ENCODE results near the gene BANP. TPM values are rescaled to one million over a fixed set of nuclear protein-coding genes. Genes with fewer than 3 reads are reported as not detected.
"Not testable (repeated sequence)": the region's sequence is repeated elsewhere in the genome, so short reads cannot be mapped to it uniquely, and the experiment has no call there.

The BANP gene
- total and polyA plus RNA-seq, 3 donors from 2014 or later: 25.3 to 60.2 (median 55.9) TPM

DNA sequence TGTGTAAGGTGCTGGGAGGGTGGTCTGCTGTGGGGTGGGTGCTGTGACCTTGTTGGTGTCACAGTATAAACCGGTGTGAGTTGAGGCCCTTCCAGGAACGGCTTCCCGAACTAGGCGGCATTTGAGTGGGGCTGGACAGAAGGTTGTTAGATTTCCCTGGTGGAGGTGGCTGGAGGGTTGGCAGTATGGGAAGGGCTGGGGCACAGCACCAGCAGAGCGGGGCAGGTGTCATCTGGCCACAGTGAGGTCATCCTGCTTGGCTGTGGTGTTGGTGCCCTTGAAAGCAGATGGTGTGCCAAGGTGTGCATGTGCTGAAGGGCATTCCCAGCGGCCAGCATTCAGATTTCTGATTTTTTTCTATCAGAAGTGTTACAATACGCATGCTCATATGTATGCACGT is 28.1 kb downstream of the BANP start:
- H3K27me3 ChIP-seq: no peaks in the 10 kb centered on the region
- H3K27ac ChIP-seq: no peak overlapping the region
- WGBS, 2 donors: 90 to 92% methylated on average over 4 to 7 of the region's 8 CpGs
- TF ChIP-seq, protein P1, sequence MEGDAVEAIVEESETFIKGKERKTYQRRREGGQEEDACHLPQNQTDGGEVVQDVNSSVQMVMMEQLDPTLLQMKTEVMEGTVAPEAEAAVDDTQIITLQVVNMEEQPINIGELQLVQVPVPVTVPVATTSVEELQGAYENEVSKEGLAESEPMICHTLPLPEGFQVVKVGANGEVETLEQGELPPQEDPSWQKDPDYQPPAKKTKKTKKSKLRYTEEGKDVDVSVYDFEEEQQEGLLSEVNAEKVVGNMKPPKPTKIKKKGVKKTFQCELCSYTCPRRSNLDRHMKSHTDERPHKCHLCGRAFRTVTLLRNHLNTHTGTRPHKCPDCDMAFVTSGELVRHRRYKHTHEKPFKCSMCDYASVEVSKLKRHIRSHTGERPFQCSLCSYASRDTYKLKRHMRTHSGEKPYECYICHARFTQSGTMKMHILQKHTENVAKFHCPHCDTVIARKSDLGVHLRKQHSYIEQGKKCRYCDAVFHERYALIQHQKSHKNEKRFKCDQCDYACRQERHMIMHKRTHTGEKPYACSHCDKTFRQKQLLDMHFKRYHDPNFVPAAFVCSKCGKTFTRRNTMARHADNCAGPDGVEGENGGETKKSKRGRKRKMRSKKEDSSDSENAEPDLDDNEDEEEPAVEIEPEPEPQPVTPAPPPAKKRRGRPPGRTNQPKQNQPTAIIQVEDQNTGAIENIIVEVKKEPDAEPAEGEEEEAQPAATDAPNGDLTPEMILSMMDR (IDR thresholded peaks at IDR 0.05): no peak
- no peak for TF ChIP-seq POLR2A (IDR thresholded peaks at IDR 0.05)
- no peaks in the 10 kb centered on the region for H3K9me3 ChIP-seq
- H3K4me1 ChIP-seq: no peaks in the 10 kb centered on the region
- no peak overlapping the region for H3K4me3 ChIP-seq
- no peaks in the 10 kb centered on the region for H3K36me3 ChIP-seq (ENCODE audit: low read depth, missing control alignments)
- DNase-seq: no peak
- intact Hi-C loops (cut with DNase I; ENCODE audit: low total_unique reads): no loop called here

DNA sequence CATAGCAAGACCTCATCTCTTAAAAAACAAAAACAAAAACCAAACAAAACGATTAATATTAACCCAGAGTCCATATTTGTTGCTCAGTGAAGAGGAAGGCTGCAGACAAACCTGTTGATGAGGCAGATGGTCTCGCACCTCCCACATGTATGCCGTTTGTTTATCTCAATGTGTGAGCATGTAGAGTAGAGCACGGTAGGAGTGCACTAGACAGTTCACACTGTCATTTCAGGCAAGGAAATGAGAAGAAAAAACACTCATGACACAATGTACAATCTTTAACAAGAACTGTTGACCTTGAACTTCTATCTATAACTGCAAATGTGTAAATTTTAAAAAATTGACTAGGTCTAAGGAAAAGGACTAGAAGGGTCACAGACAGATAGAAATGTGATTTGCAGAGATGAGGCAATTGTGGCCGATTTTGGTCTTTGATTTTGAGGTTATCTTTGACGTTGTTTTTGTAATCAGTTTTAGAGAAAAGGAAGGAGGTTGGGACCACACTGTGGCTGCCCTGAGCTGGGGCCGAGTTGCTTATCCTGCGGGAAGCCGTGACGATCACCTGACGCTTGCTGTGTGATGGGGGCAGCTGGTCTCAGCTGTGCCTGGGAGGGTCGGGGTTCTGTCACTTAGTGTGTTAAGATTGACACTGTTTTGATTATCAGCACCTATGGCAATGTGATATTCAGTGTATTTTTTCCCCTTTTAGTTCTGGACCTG is 28.8 kb downstream of the BANP start:
- H3K4me1 ChIP-seq; H3K36me3 ChIP-seq (ENCODE audit: low read depth, missing control alignments); H3K27me3 ChIP-seq; intact Hi-C loops (cut with DNase I; ENCODE audit: low total_unique reads); DNase-seq; H3K4me3 ChIP-seq; H3K27ac ChIP-seq; H3K9me3 ChIP-seq: not testable (repeated sequence)
- WGBS, 2 donors: 69 to 83% methylated on average over 12 of the region's 12 CpGs

DNA sequence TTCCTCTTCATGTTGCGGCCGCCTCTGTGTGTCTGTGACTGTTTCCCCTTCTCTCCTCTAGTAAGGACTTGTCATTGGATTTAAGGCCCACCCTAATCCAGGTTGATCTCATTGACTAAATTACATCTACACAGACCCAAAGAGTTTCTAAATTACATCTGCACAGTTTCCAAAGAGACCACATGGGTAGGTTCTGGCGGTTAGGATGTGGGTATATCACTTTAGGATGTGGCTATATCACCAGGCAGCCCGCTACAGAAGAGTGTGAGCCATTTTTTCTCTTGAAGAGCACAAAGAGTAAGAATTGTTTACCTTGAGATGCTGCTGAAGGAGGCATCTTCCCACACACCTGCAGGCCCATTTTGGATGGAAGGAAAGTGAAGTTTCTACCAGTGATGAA is 30.1 kb downstream of the BANP start:
- H3K36me3 ChIP-seq (ENCODE audit: low read depth, missing control alignments); H3K4me1 ChIP-seq; DNase-seq; H3K27me3 ChIP-seq; H3K9me3 ChIP-seq; intact Hi-C loops (cut with DNase I; ENCODE audit: low total_unique reads); H3K4me3 ChIP-seq; H3K27ac ChIP-seq: not testable (repeated sequence)
- 80 to 99% methylated on average over 4 of the region's 4 CpGs for WGBS, 2 donors

DNA sequence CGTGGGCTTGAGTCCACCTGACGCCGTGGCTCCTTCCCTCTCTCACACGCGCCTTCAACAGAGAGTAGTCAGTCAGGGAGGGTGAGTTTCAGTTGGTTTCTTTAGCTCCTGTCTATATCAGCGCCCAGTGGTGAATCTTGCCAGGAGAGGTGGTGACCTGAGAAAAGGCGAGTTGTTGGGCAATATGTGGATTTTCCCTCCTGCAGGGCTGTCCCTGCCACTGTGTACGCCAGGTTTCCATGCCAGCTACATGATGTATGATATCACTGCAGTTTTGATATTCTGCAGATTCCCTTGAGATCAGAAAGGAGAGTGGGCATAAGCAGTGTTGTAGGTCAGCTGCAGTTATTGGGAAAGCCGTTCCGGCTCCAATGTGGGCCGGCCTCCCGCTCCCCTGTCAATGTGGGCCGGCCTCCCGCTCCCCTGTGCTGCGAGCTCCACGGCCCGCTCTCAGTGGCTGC is 31.4 kb downstream of the BANP start:
- Histone ChIP-seq H3K27me3 (no peaks in the 10 kb centered on the region), H3K36me3 (ENCODE audit: low read depth, missing control alignments) (no peaks in the 10 kb centered on the region), H3K4me1 (no peaks in the 10 kb centered on the region), H3K27ac (no peak overlapping the region), H3K9me3 (no peaks in the 10 kb centered on the region), H3K4me3 (no peak overlapping the region)
- TF ChIP-seq, protein P1 (IDR thresholded peaks at IDR 0.05): no peak
- no peak for TF ChIP-seq POLR2A (IDR thresholded peaks at IDR 0.05)
- intact Hi-C loops (cut with DNase I; ENCODE audit: low total_unique reads): no loop called here
- WGBS, 2 donors: 75 to 92% methylated on average over 15 to 17 of the region's 17 CpGs
- no peak for DNase-seq

DNA sequence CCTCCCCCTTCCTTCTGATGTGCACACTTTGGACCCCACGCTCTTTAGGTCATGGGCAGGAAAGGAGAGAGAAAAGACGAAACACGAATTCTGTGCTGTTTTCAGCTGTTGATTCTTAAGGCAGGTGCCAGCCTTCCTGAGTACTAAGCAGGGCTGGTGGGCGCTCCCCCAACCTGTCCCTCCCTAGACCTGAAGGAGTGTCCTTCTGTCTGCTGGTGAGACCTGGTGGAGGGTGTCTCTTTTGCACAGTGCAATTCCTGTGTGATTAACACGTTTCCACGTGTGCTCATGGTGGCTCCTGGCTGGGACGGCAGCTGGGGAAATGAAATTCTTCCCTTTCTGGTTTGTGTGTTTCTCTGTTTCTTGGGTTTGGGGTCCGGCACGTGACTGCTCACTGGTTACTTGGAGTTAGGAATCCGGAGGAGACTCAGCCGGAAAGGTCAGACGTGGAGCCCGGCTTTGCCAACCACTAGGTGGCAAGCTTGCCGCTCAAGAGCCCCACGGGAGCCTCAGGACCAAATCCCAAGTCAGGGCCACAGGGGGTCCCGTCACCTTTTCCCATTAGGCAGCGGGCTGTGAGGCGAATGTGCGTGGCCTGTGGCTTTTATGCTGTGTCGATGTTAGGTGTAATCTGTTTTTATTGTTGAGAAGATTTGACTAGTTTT is 32.0 kb downstream of the BANP start:
- H3K4me1 ChIP-seq; H3K4me3 ChIP-seq; H3K27ac ChIP-seq; DNase-seq; H3K27me3 ChIP-seq; H3K9me3 ChIP-seq; H3K36me3 ChIP-seq (ENCODE audit: low read depth, missing control alignments); intact Hi-C loops (cut with DNase I; ENCODE audit: low total_unique reads): not testable (repeated sequence)
- 53 to 57% methylated on average over 19 to 20 of the region's 20 CpGs for WGBS, 2 donors
- TF ChIP-seq, protein P1 (IDR thresholded peaks at IDR 0.05): peak in 1 of 3 experiments; percentile 6

DNA sequence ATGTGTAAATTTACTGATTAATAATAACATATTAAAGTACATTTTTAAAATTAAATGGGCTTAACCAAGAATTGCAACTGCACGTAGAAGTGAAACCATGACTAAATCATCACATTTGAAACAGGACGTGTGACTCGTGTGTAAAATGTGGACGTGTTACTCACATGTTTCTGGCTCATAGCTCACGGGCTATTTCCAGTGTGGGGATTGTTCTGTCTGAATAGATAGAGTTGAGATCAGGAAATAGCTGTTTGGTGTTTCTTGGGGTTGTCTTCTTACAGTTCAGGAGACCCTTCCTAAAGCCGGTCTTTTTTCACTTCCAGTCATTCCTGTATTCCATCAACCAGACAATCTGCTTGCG is 32.5 kb downstream of the BANP start:
- H3K27ac ChIP-seq; H3K9me3 ChIP-seq; intact Hi-C loops (cut with DNase I; ENCODE audit: low total_unique reads); H3K27me3 ChIP-seq; H3K4me1 ChIP-seq; H3K4me3 ChIP-seq; H3K36me3 ChIP-seq (ENCODE audit: low read depth, missing control alignments): not testable (repeated sequence)
- peak; percentile 1 for DNase-seq
- 77 to 83% methylated on average over 7 of the region's 7 CpGs for WGBS, 2 donors

DNA sequence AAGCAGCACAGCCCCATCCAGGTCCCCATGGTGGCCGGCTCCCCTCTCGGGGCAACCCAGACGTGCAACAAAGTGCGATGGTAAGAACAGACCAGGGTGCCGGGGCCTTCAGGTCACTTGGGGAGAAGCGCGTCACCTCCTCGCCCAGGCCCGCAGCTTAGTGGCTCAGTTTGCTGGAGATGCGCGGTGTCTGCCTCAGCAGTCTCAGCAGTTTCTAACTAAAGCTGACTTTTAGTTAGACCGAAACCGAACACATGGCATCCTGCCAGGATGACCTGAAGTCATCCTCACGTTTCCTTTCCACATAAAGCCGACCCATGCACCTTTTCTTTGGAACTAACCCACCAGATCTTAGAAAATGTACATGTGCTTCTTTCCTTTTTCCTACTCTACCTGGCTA is 32.9 kb downstream of the BANP start:
- H3K27ac ChIP-seq; intact Hi-C loops (cut with DNase I; ENCODE audit: low total_unique reads); H3K4me3 ChIP-seq; H3K9me3 ChIP-seq; H3K4me1 ChIP-seq; H3K27me3 ChIP-seq; H3K36me3 ChIP-seq (ENCODE audit: low read depth, missing control alignments): not testable (repeated sequence)
- DNase-seq: peak; percentile 10
- whole genome bisulfite sequencing, 2 donors: 84 to 94% methylated on average over 4 to 15 of the region's 15 CpGs
